SJSA1 (cell line): ENCODE data around the gene ABCB10. TPM values are rescaled to one million over a fixed set of nuclear protein-coding genes. Genes with fewer than 3 reads are reported as not detected.
"Not testable (repeated sequence)": the region's sequence is repeated elsewhere in the genome, so short reads cannot be mapped to it uniquely, and the experiment has no call there.

Source experiments
- DNase-seq, 2 experiments: peaks; one replicate each; pipeline ENCODE4 v3.0.0-alpha.2; 2015 to 2020; ENCODE audit warnings: low spot score in 2 of 2, low read depth in 1 of 2
- H3K27ac ChIP-seq: fragments of 250-450 bp; sonication (Bioruptor Pico); 2 replicates; pipeline ENCODE4 v1.5.1; 2020; ENCODE audit warnings: mild to moderate bottlenecking, moderate library complexity
- H3K27me3 ChIP-seq: fragments of 250-450 bp; sonication (Bioruptor Pico); replicated peaks from 2 replicates; pipeline ENCODE4 v1.5.1; 2020; ENCODE audit warnings: mild to moderate bottlenecking, moderate library complexity
- H3K36me3 ChIP-seq: fragments of 250-450 bp; sonication (Bioruptor Pico); 2 replicates; pipeline ENCODE4 v1.5.1; 2020; ENCODE audit warnings: mild to moderate bottlenecking
- H3K4me1 ChIP-seq: fragments of 250-450 bp; sonication (Bioruptor Pico); replicated peaks from 2 replicates; pipeline ENCODE4 v1.6.1; 2021; ENCODE audit warnings: mild to moderate bottlenecking
- H3K4me3 ChIP-seq: fragments of 250-450 bp; sonication (Bioruptor Pico); 2 replicates; pipeline ENCODE4 v1.5.1; 2020; ENCODE audit warnings: mild to moderate bottlenecking
- H3K9me3 ChIP-seq: fragments of 250-450 bp; sonication (Bioruptor Pico); replicated peaks from 2 replicates; pipeline ENCODE4 v1.5.1; 2020; ENCODE audit warnings: mild to moderate bottlenecking
- total RNA-seq: library from RNA; depleted of rRNA; stranded (reverse); fragments of >200 nt; shearing (Covaris generic); gene quantifications from 2 replicates; pipeline ENCODE4 v1.2.3, GENCODE V29; 2014

ABCB10 gene
- total RNA-seq, 1 experiment from 2014 or later: 31.7 TPM

- peaks cover 21% of the 10 kb centered on the region for H3K4me1 ChIP-seq
- H3K4me3 ChIP-seq: no peak overlapping the region
- H3K36me3 ChIP-seq: peaks cover 22% of the 10 kb centered on the region
- H3K27ac ChIP-seq: no peak overlapping the region
- H3K9me3 ChIP-seq: no peaks in the 10 kb centered on the region
- DNase-seq: no peak
- no peaks in the 10 kb centered on the region for H3K27me3 ChIP-seq
Measured at GRCh38 chr1:229506633-229507032, 51.9 kb downstream of the ABCB10 start.

- Histone ChIP-seq H3K9me3 (no peaks in the 10 kb centered on the region), H3K27ac (no peak overlapping the region), H3K4me1 (no peaks in the 10 kb centered on the region), H3K4me3 (no peak overlapping the region), H3K36me3 (peaks cover 79% of the 10 kb centered on the region), H3K27me3 (no peaks in the 10 kb centered on the region)
- DNase-seq: no peak
Measured at GRCh38 chr1:229495782-229496181, 62.7 kb downstream of the ABCB10 start.

- Histone ChIP-seq H3K36me3 (peaks cover 64% of the 10 kb centered on the region), H3K4me3 (no peak overlapping the region), H3K4me1 (no peaks in the 10 kb centered on the region), H3K9me3 (no peaks in the 10 kb centered on the region), H3K27ac (no peak overlapping the region), H3K27me3 (no peaks in the 10 kb centered on the region)
- no peak for DNase-seq
Measured at GRCh38 chr1:229487181-229487580, 71.3 kb downstream of the ABCB10 start.

GRCh38 chr1:229485318-229485717 is 73.2 kb downstream of the ABCB10 start:
- no peaks in the 10 kb centered on the region for H3K4me1 ChIP-seq
- H3K27ac ChIP-seq: no peak overlapping the region
- no peaks in the 10 kb centered on the region for H3K9me3 ChIP-seq
- DNase-seq: no peak
- H3K4me3 ChIP-seq: no peak overlapping the region
- no peaks in the 10 kb centered on the region for H3K27me3 ChIP-seq
- peaks cover 70% of the 10 kb centered on the region for H3K36me3 ChIP-seq

GRCh38 chr1:229482511-229482910 is 76.0 kb downstream of the ABCB10 start:
- no peaks in the 10 kb centered on the region for H3K27me3 ChIP-seq
- H3K27ac ChIP-seq: no peak overlapping the region
- no peaks in the 10 kb centered on the region for H3K9me3 ChIP-seq
- peaks cover 78% of the 10 kb centered on the region for H3K36me3 ChIP-seq
- H3K4me1 ChIP-seq: no peaks in the 10 kb centered on the region
- H3K4me3 ChIP-seq: no peak overlapping the region
- DNase-seq: no peak

- DNase-seq: no peak
- Histone ChIP-seq H3K27me3 (no peaks in the 10 kb centered on the region), H3K4me3 (no peak overlapping the region), H3K27ac (no peak overlapping the region), H3K4me1 (no peaks in the 10 kb centered on the region), H3K36me3 (peaks cover 75% of the 10 kb centered on the region), H3K9me3 (no peaks in the 10 kb centered on the region)
Measured at GRCh38 chr1:229480495-229480894, 78.0 kb downstream of the ABCB10 start.

GRCh38 chr1:229479660-229480399 is 78.7 kb downstream of the ABCB10 start:
- Histone ChIP-seq H3K9me3 (no peaks in the 10 kb centered on the region), H3K36me3 (peaks cover 75% of the 10 kb centered on the region), H3K4me3 (no peak overlapping the region), H3K27ac (no peak overlapping the region), H3K27me3 (no peaks in the 10 kb centered on the region), H3K4me1 (no peaks in the 10 kb centered on the region)
- DNase-seq: no peak

GRCh38 chr1:229478852-229479251 is 79.7 kb downstream of the ABCB10 start:
- Histone ChIP-seq H3K36me3 (peaks cover 84% of the 10 kb centered on the region), H3K4me3 (no peak overlapping the region), H3K9me3 (no peaks in the 10 kb centered on the region), H3K27me3 (no peaks in the 10 kb centered on the region), H3K27ac (no peak overlapping the region), H3K4me1 (no peaks in the 10 kb centered on the region)
- DNase-seq: no peak

GRCh38 chr1:229475859-229476258 is 82.6 kb downstream of the ABCB10 start:
- not testable (repeated sequence) for H3K4me1 ChIP-seq, DNase-seq, H3K27ac ChIP-seq, H3K27me3 ChIP-seq, H3K4me3 ChIP-seq, H3K9me3 ChIP-seq
- H3K36me3 ChIP-seq: peaks cover 67% of the 10 kb centered on the region

- Histone ChIP-seq H3K27ac (no peak overlapping the region), H3K4me3 (no peak overlapping the region), H3K4me1 (no peaks in the 10 kb centered on the region), H3K36me3 (peaks cover 68% of the 10 kb centered on the region), H3K27me3 (no peaks in the 10 kb centered on the region), H3K9me3 (no peaks in the 10 kb centered on the region)
- no peak for DNase-seq
Measured at GRCh38 chr1:229474509-229474908, 84.0 kb downstream of the ABCB10 start.

GRCh38 chr1:229471175-229471574 is 87.3 kb downstream of the ABCB10 start:
- Histone ChIP-seq H3K27me3 (no peaks in the 10 kb centered on the region), H3K27ac (no peak overlapping the region), H3K4me1 (no peaks in the 10 kb centered on the region), H3K36me3 (peaks cover 63% of the 10 kb centered on the region), H3K9me3 (no peaks in the 10 kb centered on the region), H3K4me3 (no peak overlapping the region)
- no peak for DNase-seq

GRCh38 chr1:229470406-229471043 is 88.0 kb downstream of the ABCB10 start:
- Histone ChIP-seq H3K36me3 (peaks cover 62% of the 10 kb centered on the region), H3K4me3 (no peak overlapping the region), H3K27ac (no peak overlapping the region), H3K27me3 (no peaks in the 10 kb centered on the region), H3K4me1 (no peaks in the 10 kb centered on the region), H3K9me3 (no peaks in the 10 kb centered on the region)
- no peak for DNase-seq

GRCh38 chr1:229466887-229467286 is 91.6 kb downstream of the ABCB10 start:
- Histone ChIP-seq H3K27me3 (no peaks in the 10 kb centered on the region), H3K27ac (no peak overlapping the region), H3K4me3 (no peak overlapping the region), H3K9me3 (no peaks in the 10 kb centered on the region), H3K4me1 (no peaks in the 10 kb centered on the region), H3K36me3 (peaks cover 69% of the 10 kb centered on the region)
- no peak for DNase-seq
